ENCODE measurements around the gene HIVEP1. TPM values are rescaled to one million over a fixed set of nuclear protein-coding genes. Genes with fewer than 3 reads are reported as not detected.

Gene HIVEP1
- total and polyA plus RNA-seq, 4 donors = 2.7 to 27.2 (median 6.2) TPM

- H3K27ac ChIP-seq (ENCODE audit: low read depth in 1 of 2, low read length in 2 of 2) = no peak overlapping the region
- no peaks in the 10 kb centered on the region for H3K27me3 ChIP-seq (ENCODE audit: control insufficient read depth in 4 of 4, insufficient read depth in 4 of 4, low read length in 3 of 4)
- H3K4me3 ChIP-seq (ENCODE audit: low read depth in 1 of 3, low read length in 3 of 3) = no peak overlapping the region
- H3K9me3 ChIP-seq (ENCODE audit: control insufficient read depth in 4 of 4, low read length in 3 of 4) = no peaks in the 10 kb centered on the region
- H3K9ac ChIP-seq (ENCODE audit: low read depth in 1 of 2, low read length in 2 of 2) = no peak overlapping the region
- no peak for DNase-seq (ENCODE audit: low spot score)
- peaks cover 0 to 4% (median 0%) of the 10 kb centered on the region in 4 donors for H3K36me3 ChIP-seq (ENCODE audit: control insufficient read depth in 4 of 4, insufficient read depth in 3 of 4, low read depth in 1 of 4, low read length in 3 of 4)
- TF ChIP-seq RAD21 (IDR thresholded peaks at IDR 0.05) (no peak), FOXA1 (IDR thresholded peaks at IDR 0.05) (no peak), HNF4G (IDR thresholded peaks at IDR 0.05) (no peak), REST (IDR thresholded peaks at IDR 0.05) (no peak), SP1 (IDR thresholded peaks at IDR 0.05) (no peak), CTCF (IDR thresholded peaks at IDR 0.05; ENCODE audit: low read depth, low read length, missing input control) (no peak), NR2F2 (IDR thresholded peaks at IDR 0.05) (no peak), ATF3 (IDR thresholded peaks at IDR 0.05) (no peak)
- H3K4me1 ChIP-seq (ENCODE audit: control insufficient read depth in 4 of 4, insufficient read depth in 4 of 4, low read length in 3 of 4) = peaks cover 0 to 3% (median 0%) of the 10 kb centered on the region in 4 donors
These were observed 89.7 kb downstream of the HIVEP1 start for GRCh38 chr6:12101653-12102312.

GRCh38 chr6:12102350-12102749 lies 90.2 kb downstream of the HIVEP1 start:
- whole genome bisulfite sequencing = over 99% methylated on average over 2 of the region's 2 CpGs
- no peak for DNase-seq (ENCODE audit: low spot score)
- peaks cover 0 to 3% (median 0%) of the 10 kb centered on the region in 4 donors for H3K4me1 ChIP-seq (ENCODE audit: control insufficient read depth in 4 of 4, insufficient read depth in 4 of 4, low read length in 3 of 4)
- no peak for TF ChIP-seq RXRA (IDR thresholded peaks at IDR 0.05)
- no peak for TF ChIP-seq SP1 (IDR thresholded peaks at IDR 0.05)
- TF ChIP-seq TAF1 (conservative IDR thresholded peaks at IDR 0.05) = no peak
- no peak for TF ChIP-seq ATF3 (IDR thresholded peaks at IDR 0.05)
- TF ChIP-seq MAX (IDR thresholded peaks at IDR 0.05) = no peak
- no peak for TF ChIP-seq REST (IDR thresholded peaks at IDR 0.05)
- TF ChIP-seq HNF4G (IDR thresholded peaks at IDR 0.05) = no peak
- no peak overlapping the region for H3K9ac ChIP-seq (ENCODE audit: low read depth in 1 of 2, low read length in 2 of 2)
- H3K36me3 ChIP-seq (ENCODE audit: control insufficient read depth in 4 of 4, insufficient read depth in 3 of 4, low read depth in 1 of 4, low read length in 3 of 4) = peaks cover 0 to 4% (median 0%) of the 10 kb centered on the region in 4 donors
- no peaks in the 10 kb centered on the region for H3K27me3 ChIP-seq (ENCODE audit: control insufficient read depth in 4 of 4, insufficient read depth in 4 of 4, low read length in 3 of 4)
- no peak overlapping the region for H3K27ac ChIP-seq (ENCODE audit: low read depth in 1 of 2, low read length in 2 of 2)
- no peak overlapping the region for H3K4me3 ChIP-seq (ENCODE audit: low read depth in 1 of 3, low read length in 3 of 3)
- no peaks in the 10 kb centered on the region for H3K9me3 ChIP-seq (ENCODE audit: control insufficient read depth in 4 of 4, low read length in 3 of 4)
